HepG2 (cell line): ENCODE data around the gene PET117. TPM values are rescaled to one million over a fixed set of nuclear protein-coding genes. Genes with fewer than 3 reads are reported as not detected.

Source experiments
- ATAC-seq: fragments of 200-7000 bp; cut with Tn5 transposase; 3 replicates; pipeline ENCODE4 v1.9.1; 2020; ENCODE audit warnings: mild to moderate bottlenecking, moderate library complexity
- BruUV-seq: library from RNA; stranded (reverse); fragments of 400-500 nt; replicated peaks from 2 replicates; lab custom pipeline; 2021; lab: Mats Ljungman, UMichigan
- CTCF ChIA-PET: fragments of 300-600 bp; formaldehyde crosslinking; extraction: SDS; loops from one replicate; lab custom pipeline; 2021; ENCODE audit warnings: low total read pairs, inconsistent platforms, low intra/inter-chr PET ratio; lab: Yijun Ruan, JAX
- POLR2A ChIA-PET: fragments of 350-600 bp; sonication (Branson Sonifier 250); formaldehyde crosslinking; loops from one replicate; lab custom pipeline; 2020; ENCODE audit warnings: antibody characterized with exemption, inconsistent platforms; lab: Yijun Ruan, JAX
- DNase-seq: peaks from one replicate; pipeline ENCODE4 v3.0.0-alpha.2; 2015; ENCODE audit warnings: low spot score
- FAIRE-seq: peaks from 3 replicates; lab custom pipeline; 2011; peaks lifted over from hg19 to GRCh38; lab: Jason Lieb, UNC
- H2AFZ ChIP-seq: one replicate; pipeline ENCODE4 v1.6.1; 2011; ENCODE audit warnings: low read length, inconsistent platforms
- H3K27ac ChIP-seq: fragments of 300-600 bp; 3 replicates; pipeline ENCODE4 v1.8.0; 2011; ENCODE audit warnings: mixed run types, mild to moderate bottlenecking, mixed read lengths, low read length, inconsistent platforms; ENCODE audit not compliant: insufficient read depth; ENCODE audit errors: extremely low read length
- H3K27me3 ChIP-seq, 2 experiments: fragments of 200-600 bp in 1 of 2; 2 replicates in 1 of 2; 3 replicates in 1 of 2; pipeline versions ENCODE4 v1.6.0 to v1.8.0; 2011; ENCODE audit warnings: low read length in 2 of 2, mild to moderate bottlenecking in 2 of 2, moderate library complexity in 2 of 2, inconsistent platforms in 1 of 2; ENCODE audit not compliant: insufficient read depth in 2 of 2, control insufficient read depth in 1 of 2
- H3K36me3 ChIP-seq, 2 experiments: fragments of 200-600 bp in 1 of 2; replicated peaks in 1 of 2; 2 replicates in 1 of 2; 3 replicates in 1 of 2; pipeline versions ENCODE4 v1.5.1 to v1.8.0; 2011; ENCODE audit warnings: low read length in 2 of 2, inconsistent platforms in 1 of 2; ENCODE audit not compliant: insufficient read depth in 2 of 2, control insufficient read depth in 1 of 2
- H3K4me1 ChIP-seq: 2 replicates; pipeline ENCODE4 v1.5.1; 2012; ENCODE audit warnings: low read length, inconsistent platforms; ENCODE audit not compliant: insufficient read depth
- H3K4me2 ChIP-seq: 2 replicates; pipeline ENCODE4 v1.6.0; 2011; ENCODE audit warnings: low read depth, low read length, inconsistent platforms
- H3K4me3 ChIP-seq, 3 experiments: fragments of 200-600 bp in 1 of 3; sonication (generic), shearing (Covaris generic) in 1 of 3; replicated peaks in 1 of 3; 2 replicates each; pipeline ENCODE4 v1.5.1; 2011 to 2016; ENCODE audit warnings: low read length in 3 of 3, inconsistent platforms in 2 of 3, low read depth in 2 of 3, mild to moderate bottlenecking in 2 of 3, control low read depth in 1 of 3, mixed read lengths in 1 of 3; ENCODE audit not compliant: insufficient read depth in 1 of 3
- H3K79me2 ChIP-seq: one replicate; pipeline ENCODE4 v1.6.1; 2011; ENCODE audit warnings: low read length, inconsistent platforms; ENCODE audit not compliant: insufficient read depth
- H3K9ac ChIP-seq: 2 replicates; pipeline ENCODE4 v1.6.0; 2011; ENCODE audit warnings: mild to moderate bottlenecking, low read depth, low read length, inconsistent platforms; ENCODE audit not compliant: insufficient read depth
- H3K9me3 ChIP-seq: 2 replicates; pipeline ENCODE4 v1.5.1; 2012; ENCODE audit warnings: mild to moderate bottlenecking, low read length
- H4K20me1 ChIP-seq: 2 replicates; pipeline ENCODE4 v1.6.0; 2011; ENCODE audit warnings: inconsistent platforms, mild to moderate bottlenecking, low read length, moderate library complexity; ENCODE audit not compliant: insufficient read depth
- MBNL3 ChIP-seq: fragments of 250-450 bp; sonication (Bioruptor Pico); conservative IDR thresholded peaks from 2 replicates; pipeline ENCODE4 v1.8.0; 2022; ENCODE audit warnings: mild to moderate bottlenecking, inconsistent platforms
- NCOR1 ChIP-seq: fragments of 200-600 bp; sonication (generic); IDR thresholded peaks from 2 replicates; pipeline ENCODE4 v1.7.0; 2017; ENCODE audit warnings: antibody characterized with exemption, low read length, borderline replicate concordance
- NFIB ChIP-seq: sonication (generic); formaldehyde crosslinking; IDR thresholded peaks from 2 replicates; pipeline ENCODE4 v1.9.0; 2021; ENCODE audit warnings: missing genetic modification reagents, mild to moderate bottlenecking, borderline replicate concordance
- ZFP91 ChIP-seq: sonication (generic); formaldehyde crosslinking; IDR thresholded peaks from 2 replicates; pipeline ENCODE4 v1.9.0; 2022; ENCODE audit warnings: missing genetic modification reagents, mild to moderate bottlenecking, borderline replicate concordance
- ZIK1 ChIP-seq: sonication (generic); formaldehyde crosslinking; IDR thresholded peaks from 2 replicates; pipeline ENCODE4 v1.5.0; 2020; ENCODE audit warnings: mild to moderate bottlenecking, low read depth, missing genetic modification reagents, borderline replicate concordance
- ZNF317 ChIP-seq: sonication (generic); formaldehyde crosslinking; IDR thresholded peaks from 2 replicates; pipeline ENCODE4 v1.5.0; 2020; ENCODE audit warnings: mild to moderate bottlenecking, missing genetic modification reagents
- ZNF660 ChIP-seq: sonication (generic); formaldehyde crosslinking; IDR thresholded peaks from 2 replicates; pipeline ENCODE4 v1.5.1; 2020; ENCODE audit warnings: mild to moderate bottlenecking, low read depth, missing genetic modification reagents, borderline replicate concordance
- ZSCAN31 ChIP-seq: sonication (generic); formaldehyde crosslinking; IDR thresholded peaks from 2 replicates; pipeline ENCODE4 v1.5.0; 2020; ENCODE audit warnings: low read depth, mild to moderate bottlenecking, missing genetic modification reagents
- WGBS: methylation state at CpG from one replicate; pipeline ENCODE4 v1.1.6; 2017; ENCODE audit warnings: low lambda C conversion rate; 5-methylcytosine and 5-hydroxymethylcytosine counted together
- in situ Hi-C: cut with HindIII; loops from 2 replicates; pipeline ENCODE4 v1.10.0; 2017; ENCODE audit warnings: low pct_unique_long_range_greater_than_20kb; ENCODE audit not compliant: extremely low pct_ligation_motif_present
- intact Hi-C: fragments of 100-400 bp; cut with micrococcal nuclease; formaldehyde crosslinking; loops from one replicate; pipeline ENCODE4 v1.10.0; 2022; ENCODE audit not compliant: unreplicated experiment
- polyA plus RNA-seq, 8 experiments: library from polyadenylated mRNA; depleted of rRNA in 3 of 8; stranded (reverse) in 7 of 8; unstranded in 1 of 8; fragments of >200 nt; fragmentation: Illumina TruSeq in 4 of 8; extraction: Trizol in 4 of 8; gene quantifications; 2 replicates each; pipeline versions ENCODE4 v1.2.1 to v1.2.3, GENCODE V29; 2011 to 2016; ENCODE audit warnings: low read depth in 4 of 8, missing spikeins in 1 of 8, mixed read lengths in 1 of 8; ENCODE audit not compliant: insufficient read depth in 1 of 8
- total RNA-seq, 5 experiments: library from RNA; depleted of rRNA; stranded (reverse); fragments of >200 nt; fragmentation: Illumina TruSeq; extraction: Trizol; gene quantifications; 2 replicates each; pipeline ENCODE4 v1.2.3, GENCODE V29; 2016; ENCODE audit warnings: low read depth in 1 of 5
- TF ChIP-seq, protein P1 (sequence below): sonication (generic); formaldehyde crosslinking; IDR thresholded peaks from 2 replicates; pipeline ENCODE4 v1.4.0; 2020; ENCODE audit warnings: missing genetic modification reagents

PET117 gene
- total and polyA plus RNA-seq, 2 of the 13 experiments (the other 11 are each of a cell fraction or from before 2014, with no cell fraction given) = 22.2 to 48.2 TPM

GRCh38 chr20:18091623-18092022 lies 46.0 kb upstream of the PET117 start:
- intact Hi-C loops = no loop called here
- CTCF ChIA-PET = no interaction called here

GRCh38 chr20:18092890-18093289 lies 44.8 kb upstream of the PET117 start:
- no peak for FAIRE-seq
- no peaks in the 10 kb centered on the region for H3K36me3 ChIP-seq
- peak; percentile 28 for ATAC-seq
- no peak overlapping the region for H3K4me3 ChIP-seq
- no peaks in the 10 kb centered on the region for H3K4me1 ChIP-seq
- ChIA-PET POLR2A (no interaction called here), CTCF (no interaction called here)
- no peak for DNase-seq
- H3K27me3 ChIP-seq = peaks cover 0 to 37% of the 10 kb centered on the region in 2 experiments; a peak in 3 of 5 replicates
- H2AFZ ChIP-seq = no peak overlapping the region
- intact Hi-C loops = no loop called here
- H3K79me2 ChIP-seq = no peaks in the 10 kb centered on the region
- H3K9ac ChIP-seq = no peak overlapping the region
- H3K4me2 ChIP-seq = no peak overlapping the region
- no peaks in the 10 kb centered on the region for H4K20me1 ChIP-seq
- no TSS peak for BruUV-seq
- in situ Hi-C loops = no loop called here
- H3K9me3 ChIP-seq = no peaks in the 10 kb centered on the region
- 0 out of 2 replicates have a peak, but pooled peaks have one; percentile 23 for TF ChIP-seq ZFP91 (CRISPR knock-in tag)
- TF ChIP-seq ZSCAN31 = no peak
- TF ChIP-seq NFIB (CRISPR knock-in tag) = no peak
- TF ChIP-seq NCOR1 = no peak
- no peak for TF ChIP-seq ZNF317 (CRISPR knock-in tag)
- no peak for TF ChIP-seq ZNF660 (CRISPR knock-in tag)
- TF ChIP-seq MBNL3 = no peak
- TF ChIP-seq, protein P1, sequence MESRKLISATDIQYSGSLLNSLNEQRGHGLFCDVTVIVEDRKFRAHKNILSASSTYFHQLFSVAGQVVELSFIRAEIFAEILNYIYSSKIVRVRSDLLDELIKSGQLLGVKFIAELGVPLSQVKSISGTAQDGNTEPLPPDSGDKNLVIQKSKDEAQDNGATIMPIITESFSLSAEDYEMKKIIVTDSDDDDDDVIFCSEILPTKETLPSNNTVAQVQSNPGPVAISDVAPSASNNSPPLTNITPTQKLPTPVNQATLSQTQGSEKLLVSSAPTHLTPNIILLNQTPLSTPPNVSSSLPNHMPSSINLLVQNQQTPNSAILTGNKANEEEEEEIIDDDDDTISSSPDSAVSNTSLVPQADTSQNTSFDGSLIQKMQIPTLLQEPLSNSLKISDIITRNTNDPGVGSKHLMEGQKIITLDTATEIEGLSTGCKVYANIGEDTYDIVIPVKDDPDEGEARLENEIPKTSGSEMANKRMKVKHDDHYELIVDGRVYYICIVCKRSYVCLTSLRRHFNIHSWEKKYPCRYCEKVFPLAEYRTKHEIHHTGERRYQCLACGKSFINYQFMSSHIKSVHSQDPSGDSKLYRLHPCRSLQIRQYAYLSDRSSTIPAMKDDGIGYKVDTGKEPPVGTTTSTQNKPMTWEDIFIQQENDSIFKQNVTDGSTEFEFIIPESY = peak; percentile 13; the same call in 1 of the 2 replicates
- no peak overlapping the region for H3K27ac ChIP-seq
- 53% methylated on average over 8 of the region's 8 CpGs for WGBS

More at GRCh38 chr20:18091623-18092022, 46.0 kb upstream of the PET117 start:
- Histone ChIP-seq H2AFZ (no peak overlapping the region), H3K27ac (no peak overlapping the region), H3K4me3 (no peak overlapping the region), H3K36me3 (no peaks in the 10 kb centered on the region), H3K4me1 (no peaks in the 10 kb centered on the region), H4K20me1 (no peaks in the 10 kb centered on the region), H3K9ac (no peak overlapping the region), H3K4me2 (no peak overlapping the region), H3K9me3 (no peaks in the 10 kb centered on the region), H3K79me2 (no peaks in the 10 kb centered on the region), H3K27me3 (peaks cover 0 to 40% of the 10 kb centered on the region in 2 experiments; a peak in 3 of 5 replicates)
- POLR2A ChIA-PET = no interaction called here
- WGBS = 24% methylated on average over 7 of the region's 7 CpGs
- BruUV-seq = no TSS peak
- no peak for TF ChIP-seq ZIK1 (CRISPR knock-in tag)
- ATAC-seq (no peak), FAIRE-seq (no peak), DNase-seq (no peak)
- in situ Hi-C loops = no loop called here
